ENCODE data around the gene SLC24A3.

The SLC24A3 gene

DNA sequence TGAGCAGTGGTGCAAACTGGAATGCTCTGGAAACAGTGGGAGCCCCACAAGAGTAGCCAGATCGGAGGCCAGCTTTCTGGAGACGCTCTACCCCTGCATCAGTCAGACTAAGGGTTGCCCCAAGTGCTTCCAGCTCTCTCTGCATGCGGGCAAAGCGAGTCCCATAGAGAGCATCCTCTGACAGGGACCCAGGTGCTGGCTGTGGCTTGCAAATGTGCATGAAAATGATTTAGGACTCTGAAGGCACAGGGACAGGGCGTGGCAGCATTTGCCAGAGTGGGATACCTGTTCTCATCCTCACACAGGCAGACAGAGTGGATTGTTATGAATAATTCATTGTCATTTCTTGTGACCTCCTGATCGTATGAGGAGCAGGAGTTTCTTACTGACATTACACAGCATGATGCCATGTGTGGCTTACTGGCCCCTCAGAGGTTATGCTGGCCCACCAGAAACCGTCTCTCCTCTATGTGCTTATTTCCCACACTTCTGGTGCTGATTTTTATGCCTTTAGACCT lies 555.9 kb downstream of the SLC24A3 start:
- no peaks in the 10 kb centered on the region for H3K27me3 ChIP-seq
- H3K4me1 ChIP-seq (ENCODE audit: control insufficient read depth in 1 of 2, insufficient read depth in 1 of 2, low read depth in 1 of 2, low read length in 1 of 2): no peaks in the 10 kb centered on the region
- TF ChIP-seq, protein P1, sequence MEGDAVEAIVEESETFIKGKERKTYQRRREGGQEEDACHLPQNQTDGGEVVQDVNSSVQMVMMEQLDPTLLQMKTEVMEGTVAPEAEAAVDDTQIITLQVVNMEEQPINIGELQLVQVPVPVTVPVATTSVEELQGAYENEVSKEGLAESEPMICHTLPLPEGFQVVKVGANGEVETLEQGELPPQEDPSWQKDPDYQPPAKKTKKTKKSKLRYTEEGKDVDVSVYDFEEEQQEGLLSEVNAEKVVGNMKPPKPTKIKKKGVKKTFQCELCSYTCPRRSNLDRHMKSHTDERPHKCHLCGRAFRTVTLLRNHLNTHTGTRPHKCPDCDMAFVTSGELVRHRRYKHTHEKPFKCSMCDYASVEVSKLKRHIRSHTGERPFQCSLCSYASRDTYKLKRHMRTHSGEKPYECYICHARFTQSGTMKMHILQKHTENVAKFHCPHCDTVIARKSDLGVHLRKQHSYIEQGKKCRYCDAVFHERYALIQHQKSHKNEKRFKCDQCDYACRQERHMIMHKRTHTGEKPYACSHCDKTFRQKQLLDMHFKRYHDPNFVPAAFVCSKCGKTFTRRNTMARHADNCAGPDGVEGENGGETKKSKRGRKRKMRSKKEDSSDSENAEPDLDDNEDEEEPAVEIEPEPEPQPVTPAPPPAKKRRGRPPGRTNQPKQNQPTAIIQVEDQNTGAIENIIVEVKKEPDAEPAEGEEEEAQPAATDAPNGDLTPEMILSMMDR (IDR thresholded peaks at IDR 0.05): no peak

DNA sequence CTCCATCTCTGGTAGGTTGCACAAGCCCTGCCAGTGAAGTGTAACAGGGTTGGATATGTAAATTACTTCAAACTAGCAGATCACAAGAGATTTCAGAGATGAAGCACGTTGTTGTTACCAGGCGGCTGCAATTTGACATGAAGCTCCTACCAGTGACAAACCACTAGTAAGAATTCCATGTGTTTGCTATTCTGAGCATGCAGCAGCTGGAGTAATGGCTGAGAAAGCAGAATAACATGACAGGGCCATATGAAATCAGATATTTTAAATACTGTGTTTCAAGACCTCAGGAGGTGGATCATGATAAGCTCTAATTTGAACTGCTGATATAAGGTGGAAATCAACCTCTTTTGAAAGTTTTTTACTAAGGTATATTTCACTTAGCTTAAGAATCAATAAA lies 557.1 kb downstream of the SLC24A3 start:
- H3K27me3 ChIP-seq: no peaks in the 10 kb centered on the region
- no peaks in the 10 kb centered on the region for H3K36me3 ChIP-seq
- H3K27ac ChIP-seq: no peak overlapping the region
- no peaks in the 10 kb centered on the region for H3K4me1 ChIP-seq (ENCODE audit: control insufficient read depth in 1 of 2, insufficient read depth in 1 of 2, low read depth in 1 of 2, low read length in 1 of 2)
- no peak overlapping the region for H3K4me3 ChIP-seq (ENCODE audit: low read depth in 1 of 2, low read length in 1 of 2)
- TF ChIP-seq, protein P1 (IDR thresholded peaks at IDR 0.05): no peak
- H3K9me3 ChIP-seq: no peaks in the 10 kb centered on the region

More for the DNA sequence above, 555.9 kb downstream of the SLC24A3 start:
- Histone ChIP-seq H3K27ac (no peak overlapping the region), H3K4me3 (ENCODE audit: low read depth in 1 of 2, low read length in 1 of 2) (no peak overlapping the region), H3K9me3 (no peaks in the 10 kb centered on the region), H3K36me3 (no peaks in the 10 kb centered on the region)

DNA sequence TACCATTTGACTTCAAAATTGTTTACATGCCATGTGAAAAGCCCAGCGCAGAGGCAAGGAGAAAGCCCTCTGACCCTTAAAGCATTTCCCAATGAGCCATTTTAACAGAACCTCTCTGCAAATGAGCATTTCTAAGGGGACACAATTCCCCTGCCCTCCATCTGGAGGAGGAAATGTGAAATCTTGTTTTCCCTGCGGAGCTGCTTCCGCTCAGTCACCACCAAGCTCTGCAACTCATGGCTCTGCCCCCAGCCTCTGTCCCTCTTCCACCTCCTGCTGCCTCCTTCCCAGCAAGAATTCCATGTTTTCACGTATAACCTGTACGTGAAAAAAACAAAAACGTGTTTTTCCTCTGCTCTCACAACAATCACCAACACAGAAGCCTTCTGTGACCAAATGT lies 557.9 kb downstream of the SLC24A3 start:
- no peak overlapping the region for H3K4me3 ChIP-seq (ENCODE audit: low read depth in 1 of 2, low read length in 1 of 2)
- no peaks in the 10 kb centered on the region for H3K9me3 ChIP-seq
- no peaks in the 10 kb centered on the region for H3K27me3 ChIP-seq
- H3K36me3 ChIP-seq: no peaks in the 10 kb centered on the region
- no peak overlapping the region for H3K27ac ChIP-seq
- TF ChIP-seq, protein P1 (IDR thresholded peaks at IDR 0.05): no peak
- H3K4me1 ChIP-seq (ENCODE audit: control insufficient read depth in 1 of 2, insufficient read depth in 1 of 2, low read depth in 1 of 2, low read length in 1 of 2): no peaks in the 10 kb centered on the region

DNA sequence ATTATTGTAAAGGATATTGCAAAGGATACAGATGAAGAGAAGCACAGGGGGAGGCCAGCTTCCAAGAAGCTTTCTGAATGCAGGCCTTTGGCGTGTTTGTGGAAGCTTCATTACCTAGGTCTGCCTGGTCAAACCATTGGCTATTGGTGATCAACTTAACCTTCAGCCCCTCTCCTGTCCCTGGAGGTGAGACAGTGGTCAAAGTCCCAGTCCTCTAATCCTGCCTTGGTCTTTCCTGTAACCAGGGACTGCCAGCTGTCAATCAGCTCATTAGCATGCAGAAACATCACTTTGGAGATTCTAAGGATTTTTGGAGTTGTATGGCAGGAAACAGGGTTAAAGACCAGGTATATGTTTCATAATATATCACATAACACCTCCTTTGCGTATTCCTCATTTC lies 558.6 kb downstream of the SLC24A3 start:
- H3K9me3 ChIP-seq: no peaks in the 10 kb centered on the region
- H3K36me3 ChIP-seq: no peaks in the 10 kb centered on the region
- no peaks in the 10 kb centered on the region for H3K4me1 ChIP-seq (ENCODE audit: control insufficient read depth in 1 of 2, insufficient read depth in 1 of 2, low read depth in 1 of 2, low read length in 1 of 2)
- H3K27ac ChIP-seq: no peak overlapping the region
- TF ChIP-seq, protein P1 (IDR thresholded peaks at IDR 0.05): no peak
- no peaks in the 10 kb centered on the region for H3K27me3 ChIP-seq
- H3K4me3 ChIP-seq (ENCODE audit: low read depth in 1 of 2, low read length in 1 of 2): no peak overlapping the region
